Spleen (tissue), 7 donors: Measurements from ENCODE around the gene PKP2.

Experiments
- CTCF ChIP-seq, 11 experiments: fragments of 200-600 bp in 7 of 11; fragments of 450-650 bp in 4 of 11; sonication (generic) in 4 of 11; IDR thresholded peaks in 8 of 11; conservative IDR thresholded peaks in 3 of 11; 1 replicate in 7 of 11; 2 replicates in 4 of 11; pipeline versions ENCODE4 v1.4.0 to v1.8.0; 2016 to 2021; ENCODE audit warnings: antibody characterized with exemption in 11 of 11, inconsistent platforms in 4 of 11, mild to moderate bottlenecking in 1 of 11
- POLR2A ChIP-seq, 3 donors: fragments of 450-650 bp; IDR thresholded peaks; one replicate each; pipeline ENCODE4 v1.5.1; 2017; ENCODE audit warnings: antibody characterized with exemption in 3 of 3, mild to moderate bottlenecking in 1 of 3
- donor health status: DM: no; HTN: no; CAD: no; lungs with moderate emphysema.
- donor health status: DM: no; HTN: no; CAD: no.
- donor health status: DM: no; HTN: no; CAD: no.

DNA sequence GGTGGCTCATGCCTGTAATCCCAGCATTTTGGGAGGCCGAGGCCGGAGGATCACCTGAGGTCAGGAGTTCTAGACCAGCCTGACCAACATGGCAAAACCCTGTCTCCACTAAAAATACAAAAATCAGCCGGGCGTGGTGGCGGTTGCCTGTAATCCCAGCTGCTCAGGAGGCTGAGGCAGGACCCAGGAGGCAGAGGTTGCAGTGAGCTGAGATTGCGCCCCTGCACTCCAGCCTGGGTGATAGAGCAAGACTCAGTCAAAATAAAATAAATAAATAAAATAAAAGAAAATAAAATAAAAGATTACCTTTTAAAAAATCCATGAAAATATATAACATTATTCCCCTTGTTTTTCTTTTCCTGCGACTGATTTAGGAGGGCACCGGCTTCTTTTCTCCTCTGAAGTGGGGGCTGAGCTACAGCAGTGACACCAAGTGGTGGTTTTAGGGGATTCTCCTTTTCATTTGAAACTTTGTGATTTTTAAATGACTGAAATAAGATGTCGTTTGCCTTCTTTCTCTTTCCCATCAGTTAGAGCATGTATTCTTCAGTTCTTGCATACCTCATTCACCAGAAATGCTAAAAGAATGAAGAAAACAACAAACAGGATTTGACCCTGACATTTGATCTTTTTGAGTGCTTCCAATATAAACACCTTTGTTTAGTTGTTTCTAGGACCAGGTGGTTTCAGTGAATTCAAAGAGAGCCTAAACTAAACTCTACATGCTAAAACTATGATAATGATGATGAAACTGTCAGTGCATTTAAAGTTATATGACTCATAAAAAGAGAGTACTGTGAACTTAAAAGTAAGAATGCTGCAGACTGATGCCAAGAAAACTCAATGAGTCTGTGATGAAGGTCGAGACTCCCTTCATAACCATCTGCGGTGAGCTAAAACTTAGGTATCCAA, 22.6 kb upstream of the PKP2 start:
- TF ChIP-seq POLR2A (IDR thresholded peaks at IDR 0.05) = no peak
- peak in 7 of 11 experiments; percentile 23 to 55 (median 40) for TF ChIP-seq CTCF (IDR thresholded peaks at IDR 0.05 in 8 of 11, conservative IDR thresholded peaks at IDR 0.05 in 3 of 11)
